ENCODE measurements around the gene DHRS7. TPM values are rescaled to one million over a fixed set of nuclear protein-coding genes. Genes with fewer than 3 reads are reported as not detected.

Gene DHRS7
- polyA plus RNA-seq, 1 of the 3 experiments (the other 2 are of a cell fraction): 88.7 TPM

- Histone ChIP-seq H3K9ac (no peak overlapping the region), H3K9me3 (no peaks in the 10 kb centered on the region), H3K27ac (ENCODE audit: low read depth in 2 of 2, low read length in 1 of 2) (no peak overlapping the region), H3K36me3 (replicated peaks in 1 of 2; ENCODE audit: control insufficient read depth in 1 of 2, insufficient read depth in 2 of 2, low read length in 1 of 2) (no peaks in the 10 kb centered on the region), H3K4me2 (no peak overlapping the region), H2AFZ (ENCODE audit: low read depth) (no peak overlapping the region), H3K9me2 (no peaks in the 10 kb centered on the region), H3K4me1 (ENCODE audit: control insufficient read depth in 1 of 2, insufficient read depth in 2 of 2, low read depth in 1 of 2, low read length in 1 of 2) (peaks cover 0 to 2% of the 10 kb centered on the region in 2 experiments; a peak in 1 of 4 replicates), H3K4me3 (ENCODE audit: low read depth in 2 of 2, low read length in 1 of 2) (no peak overlapping the region), H3K27me3 (ENCODE audit: insufficient read depth) (no peaks in the 10 kb centered on the region), H4K20me1 (ENCODE audit: insufficient read depth) (no peaks in the 10 kb centered on the region), H3F3A (replicated peaks; ENCODE audit: insufficient read depth) (no peaks in the 10 kb centered on the region), H3K79me2 (ENCODE audit: insufficient read depth) (no peaks in the 10 kb centered on the region)
- CTCF ChIA-PET: interaction anchor here (1.8 kb wide), 1 partner anchor 26 kb away, joined by 6 read pairs; no protein-coding TSS in a partner anchor
- DNase-seq: no peak
- WGBS (ENCODE audit: low lambda C conversion rate): 43% methylated on average over 3 of the region's 3 CpGs
- POLR2A ChIA-PET: no interaction called here
- no peak for TF ChIP-seq FOXJ3 (CRISPR knock-in tag; IDR thresholded peaks at IDR 0.05)
- TF ChIP-seq ZBTB33 (IDR thresholded peaks at IDR 0.05; ENCODE audit: borderline replicate concordance, low read depth): no peak
- no peak for TF ChIP-seq FOSL2 (IDR thresholded peaks at IDR 0.05; ENCODE audit: borderline replicate concordance, low read depth)
- no peak for TF ChIP-seq JUND (IDR thresholded peaks at IDR 0.05)
- TF ChIP-seq SIN3A (IDR thresholded peaks at IDR 0.05; ENCODE audit: borderline replicate concordance, low read depth, low read length): no peak
- TF ChIP-seq MXI1 (IDR thresholded peaks at IDR 0.05; ENCODE audit: low read depth, low read length): no peak
- no peak for TF ChIP-seq GABPA (IDR thresholded peaks at IDR 0.05; ENCODE audit: low read depth)
- TF ChIP-seq MEF2A (IDR thresholded peaks at IDR 0.05; ENCODE audit: borderline replicate concordance, low read depth): no peak
- TF ChIP-seq EP300 (IDR thresholded peaks at IDR 0.05; ENCODE audit: borderline replicate concordance in 1 of 2, low read depth in 1 of 2, low read length in 1 of 2): no peak
- TF ChIP-seq GATA2 (CRISPR knock-in tag; IDR thresholded peaks at IDR 0.05): no peak
- no peak for TF ChIP-seq USF2 (IDR thresholded peaks at IDR 0.05; ENCODE audit: borderline replicate concordance, low read depth, low read length)
- no peak for TF ChIP-seq MAX (IDR thresholded peaks at IDR 0.05; ENCODE audit: low read depth)
These were observed 48.8 kb upstream of the DHRS7 start for GRCh38 chr14:60214003-60214402.

GRCh38 chr14:60212503-60213371 is 47.5 kb upstream of the DHRS7 start:
- no peaks in the 10 kb centered on the region for H4K20me1 ChIP-seq (ENCODE audit: insufficient read depth)
- no peak for DNase-seq
- no peak overlapping the region for H3K4me3 ChIP-seq (ENCODE audit: low read depth in 2 of 2, low read length in 1 of 2)
- no peaks in the 10 kb centered on the region for H3K27me3 ChIP-seq (ENCODE audit: insufficient read depth)
- H2AFZ ChIP-seq (ENCODE audit: low read depth): no peak overlapping the region
- ChIA-PET CTCF (interaction anchor here (0.9 to 1.8 kb wide), 2 partner anchors 25 to 315 kb away, joined by 3 to 6 read pairs; no protein-coding TSS in a partner anchor), POLR2A (no interaction called here)
- peaks cover 0 to 2% of the 10 kb centered on the region in 2 experiments; a peak in 1 of 4 replicates for H3K4me1 ChIP-seq (ENCODE audit: control insufficient read depth in 1 of 2, insufficient read depth in 2 of 2, low read depth in 1 of 2, low read length in 1 of 2)
- H3K36me3 ChIP-seq (replicated peaks in 1 of 2; ENCODE audit: control insufficient read depth in 1 of 2, insufficient read depth in 2 of 2, low read length in 1 of 2): no peaks in the 10 kb centered on the region
- WGBS (ENCODE audit: low lambda C conversion rate): 45% methylated on average over 5 of the region's 5 CpGs
- H3K9ac ChIP-seq: no peak overlapping the region
- no peaks in the 10 kb centered on the region for H3K9me3 ChIP-seq
- H3K4me2 ChIP-seq: no peak overlapping the region
- no peaks in the 10 kb centered on the region for H3F3A ChIP-seq (replicated peaks; ENCODE audit: insufficient read depth)
- no peaks in the 10 kb centered on the region for H3K79me2 ChIP-seq (ENCODE audit: insufficient read depth)
- no peaks in the 10 kb centered on the region for H3K9me2 ChIP-seq
- no peak overlapping the region for H3K27ac ChIP-seq (ENCODE audit: low read depth in 2 of 2, low read length in 1 of 2)
- TF ChIP-seq POLR2AphosphoS5 (IDR thresholded peaks at IDR 0.05; ENCODE audit: low read depth, low read length) (no peak), EZH2phosphoT487 (IDR thresholded peaks at IDR 0.05; ENCODE audit: borderline replicate concordance, low read depth) (no peak), NRF1 (IDR thresholded peaks at IDR 0.05; ENCODE audit: low read depth, low read length) (no peak), RXRA (IDR thresholded peaks at IDR 0.05; ENCODE audit: borderline replicate concordance, low read depth) (no peak), TCF12 (IDR thresholded peaks at IDR 0.05) (no peak), USF1 (IDR thresholded peaks at IDR 0.05; ENCODE audit: borderline replicate concordance, low read depth) (no peak), TEAD4 (IDR thresholded peaks at IDR 0.05; ENCODE audit: borderline replicate concordance, insufficient read depth) (no peak), MEF2A (IDR thresholded peaks at IDR 0.05; ENCODE audit: borderline replicate concordance, low read depth) (no peak), YY1 (IDR thresholded peaks at IDR 0.05; ENCODE audit: low read depth) (no peak), JUND (IDR thresholded peaks at IDR 0.05) (no peak), ELF1 (IDR thresholded peaks at IDR 0.05) (no peak)

All from SK-N-SH (cell line).